Activated CD4-positive, alpha-beta T cell treated with anti-CD3 and anti-CD28 coated beads, Interleukin-2, amount 10 ng/mL, durations not matched to agents 24 days and 14 days (primary cell): Measurements from ENCODE around the gene NSG1. TPM values are rescaled to one million over a fixed set of nuclear protein-coding genes. Genes with fewer than 3 reads are reported as not detected.
A peak's percentile ranks its signal among the peaks of the same experiment; 100 is the strongest.

ENCODE experiments used
- DNase-seq: peaks from one replicate; pipeline ENCODE4 v3.0.0; 2022
- H3K27ac Mint-ChIP-seq: one replicate; pipeline ENCODE4 v1.8.0; 2022; ENCODE audit warnings: mild to moderate bottlenecking, mixed read lengths
- H3K27me3 Mint-ChIP-seq: one replicate; pipeline ENCODE4 v1.8.0; 2022; ENCODE audit warnings: mixed read lengths
- H3K36me3 Mint-ChIP-seq: one replicate; pipeline ENCODE4 v1.8.0; 2022; ENCODE audit warnings: low read depth, mild to moderate bottlenecking, mixed read lengths
- H3K4me1 Mint-ChIP-seq: one replicate; pipeline ENCODE4 v1.8.0; 2021; ENCODE audit warnings: mixed read lengths
- H3K4me3 Mint-ChIP-seq: one replicate; pipeline ENCODE4 v1.8.0; 2022; ENCODE audit warnings: mild to moderate bottlenecking, moderate library complexity, mixed read lengths
- H3K9me3 Mint-ChIP-seq: one replicate; pipeline ENCODE4 v1.8.0; 2021; ENCODE audit warnings: mixed read lengths
- intact Hi-C: fragments of 100-400 bp; cut with micrococcal nuclease; formaldehyde crosslinking; loops from one replicate; pipeline ENCODE4 v1.15.1; 2023
- total RNA-seq: library from RNA; stranded (reverse); gene quantifications from 2 replicates; pipeline ENCODE4 v1.2.3, GENCODE V29; 2022

The NSG1 gene
- total RNA-seq, 1 donor from 2014 or later: 0.44 TPM

- no peak overlapping the region for H3K4me3 Mint-ChIP-seq
- peaks cover 10% of the 10 kb centered on the region for H3K36me3 Mint-ChIP-seq
- H3K27ac Mint-ChIP-seq: no peak overlapping the region
- H3K9me3 Mint-ChIP-seq: no peaks in the 10 kb centered on the region
- H3K4me1 Mint-ChIP-seq: peaks cover 8% of the 10 kb centered on the region
- no peaks in the 10 kb centered on the region for H3K27me3 Mint-ChIP-seq
- DNase-seq: no peak
- intact Hi-C loops: no loop called here
Measured at GRCh38 chr4:4432341-4433125, 45.6 kb downstream of the NSG1 start.

DNA sequence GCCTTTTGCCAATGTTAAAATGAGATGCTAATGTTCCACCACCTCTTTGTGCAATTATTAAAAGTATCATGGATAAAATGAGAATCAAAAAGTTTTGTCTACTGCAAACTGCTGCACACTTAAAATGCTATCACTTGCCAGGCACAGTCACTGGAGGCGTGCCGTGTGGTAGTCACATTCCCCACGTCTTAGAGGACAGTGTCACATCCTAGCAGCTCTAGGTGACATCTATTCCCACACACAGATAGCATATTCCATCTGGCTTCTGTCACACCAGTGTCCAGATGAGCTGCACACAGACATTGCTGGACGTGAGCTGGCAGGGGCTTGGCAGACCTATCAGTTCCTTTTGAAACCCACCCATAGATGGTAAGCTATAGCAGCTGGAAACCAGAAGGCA is 47.0 kb downstream of the NSG1 start:
- DNase-seq: no peak
- Mint-ChIP-seq H3K36me3 (peaks cover 13% of the 10 kb centered on the region), H3K4me3 (no peak overlapping the region), H3K27me3 (no peaks in the 10 kb centered on the region), H3K27ac (no peak overlapping the region), H3K9me3 (no peaks in the 10 kb centered on the region), H3K4me1 (peaks cover 8% of the 10 kb centered on the region)
- intact Hi-C loops: no loop called here

DNA sequence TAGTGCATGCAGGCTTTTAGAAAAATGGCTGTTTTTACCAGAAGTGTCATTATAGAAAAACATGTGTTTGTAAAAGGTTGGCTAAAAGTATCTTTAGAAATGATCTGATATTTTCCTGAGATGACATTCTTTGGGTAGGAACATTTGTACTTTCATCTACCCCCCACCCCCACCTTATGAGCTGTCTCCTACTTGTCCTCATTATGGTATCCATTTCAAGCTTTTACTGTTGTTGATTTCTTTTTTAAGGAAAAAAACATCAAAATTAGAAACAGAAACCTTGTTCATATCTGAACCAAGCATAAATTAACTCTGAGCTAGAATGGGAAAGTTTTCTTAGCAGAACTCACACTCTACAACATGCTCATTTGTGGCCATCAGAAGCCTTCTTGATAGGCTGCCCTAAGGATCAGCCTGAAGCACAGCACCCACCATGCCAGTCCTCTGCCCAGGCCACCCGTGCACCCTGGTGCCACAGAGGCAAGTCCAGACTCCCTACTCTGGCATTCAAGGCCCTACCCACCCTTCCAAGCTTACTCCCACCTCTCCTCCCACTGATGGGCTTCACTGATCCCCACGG is 49.4 kb downstream of the NSG1 start:
- no peak overlapping the region for H3K4me3 Mint-ChIP-seq
- DNase-seq: no peak
- peaks cover 11% of the 10 kb centered on the region for H3K36me3 Mint-ChIP-seq
- H3K9me3 Mint-ChIP-seq: no peaks in the 10 kb centered on the region
- intact Hi-C loops: no loop called here
- peak overlapping the region; percentile 19 for H3K27ac Mint-ChIP-seq
- no peaks in the 10 kb centered on the region for H3K27me3 Mint-ChIP-seq
- peaks cover 9% of the 10 kb centered on the region for H3K4me1 Mint-ChIP-seq

GRCh38 chr4:4437798-4438470 is 51.0 kb downstream of the NSG1 start:
- intact Hi-C loops: no loop called here
- no peak for DNase-seq
- Mint-ChIP-seq H3K9me3 (no peaks in the 10 kb centered on the region), H3K27ac (no peak overlapping the region), H3K4me3 (no peak overlapping the region), H3K4me1 (peaks cover 9% of the 10 kb centered on the region), H3K36me3 (peaks cover 11% of the 10 kb centered on the region), H3K27me3 (no peaks in the 10 kb centered on the region)

DNA sequence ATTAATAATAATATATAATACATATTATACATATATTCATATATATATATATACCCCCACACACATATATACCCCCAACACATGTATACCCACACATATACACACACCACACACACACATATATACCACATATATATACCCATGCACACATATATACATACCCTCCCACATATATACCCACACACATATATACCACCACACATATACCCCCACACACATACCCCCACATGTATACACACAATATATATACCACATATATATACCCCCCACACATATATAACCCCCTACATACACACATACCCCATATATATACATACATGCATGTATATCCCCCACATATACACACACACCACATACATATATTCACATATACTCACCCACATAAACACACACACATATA is 52.0 kb downstream of the NSG1 start:
- Mint-ChIP-seq H3K27ac (no peak overlapping the region), H3K27me3 (no peaks in the 10 kb centered on the region), H3K9me3 (no peaks in the 10 kb centered on the region), H3K36me3 (peaks cover 11% of the 10 kb centered on the region), H3K4me1 (peaks cover 11% of the 10 kb centered on the region), H3K4me3 (no peak overlapping the region)
- DNase-seq: no peak
- intact Hi-C loops: no loop called here

- Mint-ChIP-seq H3K27me3 (no peaks in the 10 kb centered on the region), H3K4me3 (no peak overlapping the region), H3K27ac (no peak overlapping the region), H3K9me3 (no peaks in the 10 kb centered on the region), H3K4me1 (peaks cover 11% of the 10 kb centered on the region), H3K36me3 (peaks cover 11% of the 10 kb centered on the region)
- no peak for DNase-seq
- intact Hi-C loops: no loop called here
Measured at GRCh38 chr4:4439782-4440181, 52.9 kb downstream of the NSG1 start.

- H3K4me3 Mint-ChIP-seq: no peak overlapping the region
- intact Hi-C loops: no loop called here
- peaks cover 10% of the 10 kb centered on the region for H3K36me3 Mint-ChIP-seq
- H3K9me3 Mint-ChIP-seq: no peaks in the 10 kb centered on the region
- DNase-seq: no peak
- H3K27ac Mint-ChIP-seq: no peak overlapping the region
- H3K27me3 Mint-ChIP-seq: no peaks in the 10 kb centered on the region
- H3K4me1 Mint-ChIP-seq: peaks cover 11% of the 10 kb centered on the region
Measured at GRCh38 chr4:4440333-4441061, 53.6 kb downstream of the NSG1 start.

GRCh38 chr4:4443821-4444220 is 56.9 kb downstream of the NSG1 start:
- intact Hi-C loops: no loop called here
- peaks cover 4% of the 10 kb centered on the region for H3K36me3 Mint-ChIP-seq
- no peak for DNase-seq
- peaks cover 6% of the 10 kb centered on the region for H3K4me1 Mint-ChIP-seq
- H3K27me3 Mint-ChIP-seq: no peaks in the 10 kb centered on the region
- no peak overlapping the region for H3K4me3 Mint-ChIP-seq
- no peaks in the 10 kb centered on the region for H3K9me3 Mint-ChIP-seq
- no peak overlapping the region for H3K27ac Mint-ChIP-seq

GRCh38 chr4:4446434-4446833 is 59.5 kb downstream of the NSG1 start:
- H3K4me1 Mint-ChIP-seq: peaks cover 2% of the 10 kb centered on the region
- H3K36me3 Mint-ChIP-seq: peaks cover 2% of the 10 kb centered on the region
- no peaks in the 10 kb centered on the region for H3K27me3 Mint-ChIP-seq
- no peak overlapping the region for H3K27ac Mint-ChIP-seq
- intact Hi-C loops: no loop called here
- H3K9me3 Mint-ChIP-seq: no peaks in the 10 kb centered on the region
- DNase-seq: no peak
- no peak overlapping the region for H3K4me3 Mint-ChIP-seq

- H3K9me3 Mint-ChIP-seq: no peaks in the 10 kb centered on the region
- DNase-seq: no peak
- H3K4me3 Mint-ChIP-seq: no peak overlapping the region
- H3K27ac Mint-ChIP-seq: no peak overlapping the region
- H3K36me3 Mint-ChIP-seq: peaks cover 18% of the 10 kb centered on the region
- no peaks in the 10 kb centered on the region for H3K27me3 Mint-ChIP-seq
- intact Hi-C loops: no loop called here
- no peaks in the 10 kb centered on the region for H3K4me1 Mint-ChIP-seq
Measured at GRCh38 chr4:4455210-4455865, 68.4 kb downstream of the NSG1 start.

DNA sequence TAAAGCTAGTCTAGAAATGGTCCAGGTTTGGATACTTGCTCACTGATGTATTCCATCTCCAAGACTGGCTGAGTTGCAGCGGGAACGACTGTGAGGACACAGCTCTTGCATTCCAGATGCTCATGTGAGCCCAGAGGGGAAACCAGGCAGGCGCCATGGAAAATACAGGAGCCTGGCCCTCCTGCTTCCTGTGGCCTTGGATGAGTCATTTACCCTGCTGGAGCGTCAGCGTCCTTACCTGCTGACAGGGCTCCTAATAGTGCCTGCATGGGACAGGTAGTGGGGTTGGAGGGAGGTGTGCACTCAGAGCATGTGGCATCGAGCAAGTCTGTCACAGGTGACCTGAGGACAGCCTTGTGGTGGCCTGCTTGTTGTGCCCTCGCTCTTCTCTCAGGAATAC is 69.4 kb downstream of the NSG1 start:
- DNase-seq: no peak
- H3K27me3 Mint-ChIP-seq: no peaks in the 10 kb centered on the region
- H3K27ac Mint-ChIP-seq: no peak overlapping the region
- no peaks in the 10 kb centered on the region for H3K9me3 Mint-ChIP-seq
- H3K4me1 Mint-ChIP-seq: no peaks in the 10 kb centered on the region
- peaks cover 18% of the 10 kb centered on the region for H3K36me3 Mint-ChIP-seq
- intact Hi-C loops: no loop called here
- no peak overlapping the region for H3K4me3 Mint-ChIP-seq

- Mint-ChIP-seq H3K4me3 (no peak overlapping the region), H3K27ac (no peak overlapping the region), H3K27me3 (no peaks in the 10 kb centered on the region), H3K36me3 (peaks cover 18% of the 10 kb centered on the region), H3K9me3 (no peaks in the 10 kb centered on the region), H3K4me1 (peaks cover 3% of the 10 kb centered on the region)
- intact Hi-C loops: no loop called here
- DNase-seq: no peak
Measured at GRCh38 chr4:4456816-4457578, 70.1 kb downstream of the NSG1 start.
